ENCODE results near the gene AVPR2. TPM values are rescaled to one million over a fixed set of nuclear protein-coding genes. Genes with fewer than 3 reads are reported as not detected.
A peak's percentile ranks its signal among the peaks of the same experiment; 100 is the strongest.

The AVPR2 gene
- total RNA-seq, 1 experiment from 2014 or later = not detected

DNA sequence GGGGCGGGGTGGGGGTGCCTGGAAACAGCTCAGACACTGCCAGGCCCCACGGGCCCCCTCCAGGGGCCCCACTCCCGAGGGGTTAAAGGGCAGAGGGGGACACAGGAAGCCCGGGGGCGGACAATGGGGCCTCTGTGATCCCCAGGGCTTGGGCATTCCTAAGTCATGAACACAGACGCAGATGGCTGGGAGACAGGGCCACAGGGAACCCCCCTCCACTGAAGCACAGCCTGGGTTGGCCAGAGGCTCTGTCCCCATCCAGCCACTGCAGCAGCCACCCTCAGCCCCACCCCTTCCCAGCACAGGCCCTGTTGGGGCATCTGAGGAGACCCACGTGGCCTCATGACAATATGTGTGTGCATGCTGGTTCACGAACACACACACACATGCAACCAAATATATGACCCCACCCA, 22.4 kb upstream of the AVPR2 start:
- H3K9me2 ChIP-seq (ENCODE audit: insufficient read depth) = no peaks in the 10 kb centered on the region
- H4K20me1 ChIP-seq (ENCODE audit: insufficient read depth) = no peaks in the 10 kb centered on the region
- H3K9ac ChIP-seq (ENCODE audit: low read length) = no peak overlapping the region
- no peak for TF ChIP-seq CEBPB (IDR thresholded peaks at IDR 0.05; ENCODE audit: low read depth)
- TF ChIP-seq ZFX (IDR thresholded peaks at IDR 0.05) = no peak
- TF ChIP-seq JUND (IDR thresholded peaks at IDR 0.05) = no peak
- TF ChIP-seq, protein P1, sequence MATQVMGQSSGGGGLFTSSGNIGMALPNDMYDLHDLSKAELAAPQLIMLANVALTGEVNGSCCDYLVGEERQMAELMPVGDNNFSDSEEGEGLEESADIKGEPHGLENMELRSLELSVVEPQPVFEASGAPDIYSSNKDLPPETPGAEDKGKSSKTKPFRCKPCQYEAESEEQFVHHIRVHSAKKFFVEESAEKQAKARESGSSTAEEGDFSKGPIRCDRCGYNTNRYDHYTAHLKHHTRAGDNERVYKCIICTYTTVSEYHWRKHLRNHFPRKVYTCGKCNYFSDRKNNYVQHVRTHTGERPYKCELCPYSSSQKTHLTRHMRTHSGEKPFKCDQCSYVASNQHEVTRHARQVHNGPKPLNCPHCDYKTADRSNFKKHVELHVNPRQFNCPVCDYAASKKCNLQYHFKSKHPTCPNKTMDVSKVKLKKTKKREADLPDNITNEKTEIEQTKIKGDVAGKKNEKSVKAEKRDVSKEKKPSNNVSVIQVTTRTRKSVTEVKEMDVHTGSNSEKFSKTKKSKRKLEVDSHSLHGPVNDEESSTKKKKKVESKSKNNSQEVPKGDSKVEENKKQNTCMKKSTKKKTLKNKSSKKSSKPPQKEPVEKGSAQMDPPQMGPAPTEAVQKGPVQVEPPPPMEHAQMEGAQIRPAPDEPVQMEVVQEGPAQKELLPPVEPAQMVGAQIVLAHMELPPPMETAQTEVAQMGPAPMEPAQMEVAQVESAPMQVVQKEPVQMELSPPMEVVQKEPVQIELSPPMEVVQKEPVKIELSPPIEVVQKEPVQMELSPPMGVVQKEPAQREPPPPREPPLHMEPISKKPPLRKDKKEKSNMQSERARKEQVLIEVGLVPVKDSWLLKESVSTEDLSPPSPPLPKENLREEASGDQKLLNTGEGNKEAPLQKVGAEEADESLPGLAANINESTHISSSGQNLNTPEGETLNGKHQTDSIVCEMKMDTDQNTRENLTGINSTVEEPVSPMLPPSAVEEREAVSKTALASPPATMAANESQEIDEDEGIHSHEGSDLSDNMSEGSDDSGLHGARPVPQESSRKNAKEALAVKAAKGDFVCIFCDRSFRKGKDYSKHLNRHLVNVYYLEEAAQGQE (IDR thresholded peaks at IDR 0.05; ENCODE audit: low read depth) = no peak
- TF ChIP-seq YY1 (IDR thresholded peaks at IDR 0.05; ENCODE audit: extremely low read depth, insufficient replicate concordance, low read depth, low read length) = no peak
- no peak for TF ChIP-seq CBX3 (IDR thresholded peaks at IDR 0.05; ENCODE audit: low read depth)
- TF ChIP-seq TCF7L2 (IDR thresholded peaks at IDR 0.05; ENCODE audit: borderline replicate concordance, extremely low read depth, insufficient read depth, insufficient read length) = no peak
- no peak for TF ChIP-seq RAD21 (IDR thresholded peaks at IDR 0.05; ENCODE audit: low read depth)
- no peak for TF ChIP-seq EGR1 (IDR thresholded peaks at IDR 0.05; ENCODE audit: low read depth)
- TF ChIP-seq, protein P2, sequence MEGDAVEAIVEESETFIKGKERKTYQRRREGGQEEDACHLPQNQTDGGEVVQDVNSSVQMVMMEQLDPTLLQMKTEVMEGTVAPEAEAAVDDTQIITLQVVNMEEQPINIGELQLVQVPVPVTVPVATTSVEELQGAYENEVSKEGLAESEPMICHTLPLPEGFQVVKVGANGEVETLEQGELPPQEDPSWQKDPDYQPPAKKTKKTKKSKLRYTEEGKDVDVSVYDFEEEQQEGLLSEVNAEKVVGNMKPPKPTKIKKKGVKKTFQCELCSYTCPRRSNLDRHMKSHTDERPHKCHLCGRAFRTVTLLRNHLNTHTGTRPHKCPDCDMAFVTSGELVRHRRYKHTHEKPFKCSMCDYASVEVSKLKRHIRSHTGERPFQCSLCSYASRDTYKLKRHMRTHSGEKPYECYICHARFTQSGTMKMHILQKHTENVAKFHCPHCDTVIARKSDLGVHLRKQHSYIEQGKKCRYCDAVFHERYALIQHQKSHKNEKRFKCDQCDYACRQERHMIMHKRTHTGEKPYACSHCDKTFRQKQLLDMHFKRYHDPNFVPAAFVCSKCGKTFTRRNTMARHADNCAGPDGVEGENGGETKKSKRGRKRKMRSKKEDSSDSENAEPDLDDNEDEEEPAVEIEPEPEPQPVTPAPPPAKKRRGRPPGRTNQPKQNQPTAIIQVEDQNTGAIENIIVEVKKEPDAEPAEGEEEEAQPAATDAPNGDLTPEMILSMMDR (IDR thresholded peaks at IDR 0.05 in 2 of 3, conservative IDR thresholded peaks at IDR 0.05 in 1 of 3; ENCODE audit: borderline replicate concordance in 1 of 3, insufficient read depth in 1 of 3, low read depth in 2 of 3, low read length in 2 of 3) = no peak
- TF ChIP-seq, protein P3, sequence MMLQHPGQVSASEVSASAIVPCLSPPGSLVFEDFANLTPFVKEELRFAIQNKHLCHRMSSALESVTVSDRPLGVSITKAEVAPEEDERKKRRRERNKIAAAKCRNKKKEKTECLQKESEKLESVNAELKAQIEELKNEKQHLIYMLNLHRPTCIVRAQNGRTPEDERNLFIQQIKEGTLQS (IDR thresholded peaks at IDR 0.05) = no peak
- TF ChIP-seq ELF1 (IDR thresholded peaks at IDR 0.05; ENCODE audit: borderline replicate concordance, low read depth) = no peak
- TF ChIP-seq SRF (IDR thresholded peaks at IDR 0.05; ENCODE audit: low read depth) = no peak
- TF ChIP-seq SP1 (IDR thresholded peaks at IDR 0.05; ENCODE audit: low read depth) = no peak
- no peak for TF ChIP-seq ZNF274 (IDR thresholded peaks at IDR 0.05; ENCODE audit: low read depth, low read length)
- no peak for TF ChIP-seq FOSL1 (IDR thresholded peaks at IDR 0.05; ENCODE audit: low read depth)
- TF ChIP-seq, protein P4, sequence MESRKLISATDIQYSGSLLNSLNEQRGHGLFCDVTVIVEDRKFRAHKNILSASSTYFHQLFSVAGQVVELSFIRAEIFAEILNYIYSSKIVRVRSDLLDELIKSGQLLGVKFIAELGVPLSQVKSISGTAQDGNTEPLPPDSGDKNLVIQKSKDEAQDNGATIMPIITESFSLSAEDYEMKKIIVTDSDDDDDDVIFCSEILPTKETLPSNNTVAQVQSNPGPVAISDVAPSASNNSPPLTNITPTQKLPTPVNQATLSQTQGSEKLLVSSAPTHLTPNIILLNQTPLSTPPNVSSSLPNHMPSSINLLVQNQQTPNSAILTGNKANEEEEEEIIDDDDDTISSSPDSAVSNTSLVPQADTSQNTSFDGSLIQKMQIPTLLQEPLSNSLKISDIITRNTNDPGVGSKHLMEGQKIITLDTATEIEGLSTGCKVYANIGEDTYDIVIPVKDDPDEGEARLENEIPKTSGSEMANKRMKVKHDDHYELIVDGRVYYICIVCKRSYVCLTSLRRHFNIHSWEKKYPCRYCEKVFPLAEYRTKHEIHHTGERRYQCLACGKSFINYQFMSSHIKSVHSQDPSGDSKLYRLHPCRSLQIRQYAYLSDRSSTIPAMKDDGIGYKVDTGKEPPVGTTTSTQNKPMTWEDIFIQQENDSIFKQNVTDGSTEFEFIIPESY (IDR thresholded peaks at IDR 0.05; ENCODE audit: extremely low read depth, insufficient replicate concordance, low read length) = no peak
- no peak for TF ChIP-seq SIN3A (IDR thresholded peaks at IDR 0.05; ENCODE audit: low read depth)
- ChIA-PET POLR2A (no interaction called here), RAD21 (ENCODE audit: low non-redundant PET in 1 of 2, low total read pairs in 2 of 2, uncharacterized antibody in 2 of 2, unreplicated experiment in 2 of 2) (no interaction called here), CTCF (no interaction called here)
- H3K9me3 ChIP-seq (ENCODE audit: control insufficient read depth in 1 of 2, insufficient read depth in 1 of 2, low read depth in 1 of 2, low read length in 2 of 2) = no peaks in the 10 kb centered on the region
- intact Hi-C loops (cut with micrococcal nuclease) = no loop called here
- peak; percentile 28; the same call in 1 of the 2 replicates for ATAC-seq
- H3K4me2 ChIP-seq (ENCODE audit: low read length) = peak overlapping the region; percentile 17
- H3K36me3 ChIP-seq (ENCODE audit: control insufficient read depth in 1 of 2, insufficient read depth in 2 of 2, low read length in 2 of 2) = no peaks in the 10 kb centered on the region
- no peak overlapping the region for H2AFZ ChIP-seq (ENCODE audit: low read depth, low read length, poor library complexity, severe bottlenecking)
- peaks cover 9 to 37% of the 10 kb centered on the region in 2 experiments for H3K4me1 ChIP-seq (ENCODE audit: control insufficient read depth in 1 of 2, insufficient read depth in 2 of 2, low read length in 2 of 2)
- H3K79me2 ChIP-seq (ENCODE audit: insufficient read depth, low read length) = no peaks in the 10 kb centered on the region
- BruUV-seq (replicated peaks) = no TSS peak
- no peak overlapping the region for H3K4me3 ChIP-seq (replicated peaks in 1 of 2; ENCODE audit: low read depth in 1 of 2, low read length in 2 of 2)
- no peak overlapping the region for H3K27ac ChIP-seq (ENCODE audit: low read depth, low read length)
- DNase-seq (ENCODE audit: low read depth, low spot score) = no peak
- H3K27me3 ChIP-seq (ENCODE audit: insufficient read depth, low read length) = no peaks in the 10 kb centered on the region

Measured in HCT116 (cell line).